IMR-90 (cell line): Measurements from ENCODE around the gene PACS1. TPM values are rescaled to one million over a fixed set of nuclear protein-coding genes. Genes with fewer than 3 reads are reported as not detected.

Experiments used
- ATAC-seq: fragments of 200-7000 bp; cut with Tn5 transposase; 2 replicates; pipeline ENCODE4 v1.9.1; 2020; ENCODE audit warnings: low read depth, mild to moderate bottlenecking, moderate library complexity
- BruUV-seq: library from RNA; stranded (reverse); fragments of 400-500 nt; replicated peaks from 2 replicates; lab custom pipeline; 2021; lab: Mats Ljungman, UMichigan
- CTCF ChIA-PET: fragments of 300-600 bp; formaldehyde crosslinking; extraction: SDS; loops from one replicate; lab custom pipeline; 2021; ENCODE audit warnings: antibody characterized with exemption; lab: Yijun Ruan, JAX
- POLR2A ChIA-PET: fragments of 300-600 bp; sonication (Branson Sonifier 250); formaldehyde crosslinking; loops from one replicate; lab custom pipeline; 2022; ENCODE audit warnings: antibody characterized with exemption; ENCODE audit not compliant: unreplicated experiment; lab: Charles Lee
- DNase-seq: peaks from one replicate; pipeline ENCODE4 v3.0.0; 2013
- H2AFZ ChIP-seq: replicated peaks from 2 replicates; pipeline ENCODE3; 2013; ENCODE audit warnings: low read length, mild to moderate bottlenecking; ENCODE audit not compliant: poor library complexity
- H2AK5ac ChIP-seq: 2 replicates; pipeline ENCODE4 v1.6.1; 2013; ENCODE audit warnings: low read depth, low read length, inconsistent platforms
- H2AK9ac ChIP-seq: replicated peaks from 2 replicates; pipeline ENCODE3; 2013; ENCODE audit warnings: mild to moderate bottlenecking, low read depth, low read length, moderate library complexity; ENCODE audit not compliant: poor library complexity
- H2BK120ac ChIP-seq: 2 replicates; pipeline ENCODE4 v1.6.1; 2013; ENCODE audit warnings: low read depth, low read length, inconsistent platforms
- H2BK15ac ChIP-seq: 3 replicates; pipeline ENCODE4 v1.6.1; 2013; ENCODE audit warnings: low read depth, low read length, inconsistent platforms
- H2BK20ac ChIP-seq: 2 replicates; pipeline ENCODE4 v1.6.1; 2013; ENCODE audit warnings: low read depth, mild to moderate bottlenecking, inconsistent platforms, low read length, moderate library complexity
- H2BK5ac ChIP-seq: 2 replicates; pipeline ENCODE4 v1.6.1; 2013; ENCODE audit warnings: mild to moderate bottlenecking, low read depth, low read length, inconsistent platforms; ENCODE audit not compliant: poor library complexity, severe bottlenecking
- H3K14ac ChIP-seq: replicated peaks from 2 replicates; pipeline ENCODE4 v1.6.1; 2013; ENCODE audit warnings: low read depth, low read length, inconsistent platforms
- H3K18ac ChIP-seq: 2 replicates; pipeline ENCODE4 v1.6.1; 2013; ENCODE audit warnings: low read depth, low read length, control low read depth
- H3K23ac ChIP-seq: 2 replicates; pipeline ENCODE4 v1.6.1; 2013; ENCODE audit warnings: low read depth, low read length, inconsistent platforms
- H3K27ac ChIP-seq: 2 replicates; pipeline ENCODE4 v1.5.1; 2013; ENCODE audit warnings: mild to moderate bottlenecking, control low read depth, low read length; ENCODE audit not compliant: insufficient read depth
- H3K27me3 ChIP-seq: 2 replicates; pipeline ENCODE4 v1.6.1; 2013; ENCODE audit warnings: low read length; ENCODE audit not compliant: control insufficient read depth, insufficient read depth
- H3K36me3 ChIP-seq: 2 replicates; pipeline ENCODE4 v1.6.1; 2013; ENCODE audit warnings: low read length, mixed read lengths; ENCODE audit not compliant: control insufficient read depth, insufficient read depth
- H3K4ac ChIP-seq: 2 replicates; pipeline ENCODE4 v1.6.1; 2013; ENCODE audit warnings: low read depth, low read length, inconsistent platforms
- H3K4me1 ChIP-seq: 2 replicates; pipeline ENCODE4 v1.6.1; 2013; ENCODE audit warnings: low read length, mixed read lengths; ENCODE audit not compliant: control insufficient read depth, insufficient read depth
- H3K4me2 ChIP-seq: 2 replicates; pipeline ENCODE4 v1.6.1; 2013; ENCODE audit warnings: low read depth, mild to moderate bottlenecking, control low read depth, low read length, moderate library complexity
- H3K4me3 ChIP-seq: 2 replicates; pipeline ENCODE4 v1.5.1; 2013; ENCODE audit warnings: low read depth, mild to moderate bottlenecking, control low read depth, low read length, moderate library complexity; ENCODE audit not compliant: insufficient read depth
- H3K56ac ChIP-seq: 2 replicates; pipeline ENCODE4 v1.6.1; 2013; ENCODE audit warnings: low read length, inconsistent platforms; ENCODE audit not compliant: insufficient read depth; ENCODE audit errors: extremely low read depth
- H3K79me1 ChIP-seq, 2 experiments: 2 replicates each; pipeline ENCODE4 v1.6.1; 2013; ENCODE audit warnings: low read length in 2 of 2, inconsistent platforms in 1 of 2, low read depth in 1 of 2
- H3K9ac ChIP-seq: 2 replicates; pipeline ENCODE4 v1.6.1; 2013; ENCODE audit warnings: low read depth, low read length, control low read depth
- H3K9me1 ChIP-seq: 2 replicates; pipeline ENCODE4 v1.6.1; 2013; ENCODE audit warnings: low read length, inconsistent platforms; ENCODE audit not compliant: insufficient read depth
- H3K9me3 ChIP-seq: 2 replicates; pipeline ENCODE4 v1.6.1; 2013; ENCODE audit warnings: low read length; ENCODE audit not compliant: control insufficient read depth, insufficient read depth
- H4K20me1 ChIP-seq: 2 replicates; pipeline ENCODE4 v1.6.1; 2013; ENCODE audit warnings: low read length, inconsistent platforms; ENCODE audit not compliant: insufficient read depth
- H4K5ac ChIP-seq: 2 replicates; pipeline ENCODE4 v1.6.1; 2013; ENCODE audit warnings: mild to moderate bottlenecking, low read depth, low read length, control low read depth
- H4K8ac ChIP-seq, 2 experiments: 2 replicates each; pipeline ENCODE4 v1.6.1; 2013; ENCODE audit warnings: low read depth in 2 of 2, low read length in 2 of 2, control low read depth in 1 of 2, inconsistent platforms in 1 of 2
- H4K91ac ChIP-seq: 2 replicates; pipeline ENCODE4 v1.6.1; 2013; ENCODE audit warnings: low read depth, low read length, inconsistent platforms; ENCODE audit not compliant: insufficient read depth
- BHLHE40 ChIP-seq: fragments of 150-350 bp; IDR thresholded peaks from 2 replicates; pipeline ENCODE4 v1.6.1; 2016; ENCODE audit warnings: mild to moderate bottlenecking, low read depth, low read length
- CHD1 ChIP-seq: IDR thresholded peaks from 2 replicates; pipeline ENCODE4 v1.6.1; 2012; ENCODE audit warnings: low read depth, low read length, improper control_type of control experiment
- CTCF ChIP-seq: conservative IDR thresholded peaks from 2 replicates; pipeline ENCODE4 v1.5.1; 2012; ENCODE audit warnings: mild to moderate bottlenecking, low read depth, low read length, improper control_type of control experiment
- ELK1 ChIP-seq: fragments of 150-350 bp; IDR thresholded peaks from 2 replicates; pipeline ENCODE4 v1.6.1; 2016; ENCODE audit warnings: low read depth, mild to moderate bottlenecking, low read length, moderate library complexity, borderline replicate concordance
- FOS ChIP-seq: fragments of 150-350 bp; IDR thresholded peaks from 2 replicates; pipeline ENCODE4 v1.6.1; 2016; ENCODE audit warnings: low read depth, low read length
- MAFK ChIP-seq: IDR thresholded peaks from 2 replicates; pipeline ENCODE4 v1.6.1; 2012; ENCODE audit warnings: low read depth, low read length, improper control_type of control experiment
- MAZ ChIP-seq: IDR thresholded peaks from 2 replicates; pipeline ENCODE4 v1.6.1; 2012; ENCODE audit warnings: low read depth, mild to moderate bottlenecking, low read length, improper control_type of control experiment, moderate library complexity, borderline replicate concordance
- NFE2L2 ChIP-seq: fragments of 150-350 bp; IDR thresholded peaks from 2 replicates; pipeline ENCODE4 v1.6.1; 2016; ENCODE audit warnings: low read depth, mild to moderate bottlenecking, low read length
- POLR2A ChIP-seq: IDR thresholded peaks from 2 replicates; pipeline ENCODE4 v1.6.1; 2012; ENCODE audit warnings: mild to moderate bottlenecking, low read depth, low read length
- RAD21 ChIP-seq: IDR thresholded peaks from 2 replicates; pipeline ENCODE4 v1.6.1; 2012; ENCODE audit warnings: low read length, improper control_type of control experiment
- RCOR1 ChIP-seq: IDR thresholded peaks from 2 replicates; pipeline ENCODE4 v1.6.1; 2012; ENCODE audit warnings: mild to moderate bottlenecking, low read length, improper control_type of control experiment; ENCODE audit not compliant: insufficient replicate concordance
- RFX5 ChIP-seq: IDR thresholded peaks from 2 replicates; pipeline ENCODE4 v1.8.0; 2012; ENCODE audit warnings: low read depth, mild to moderate bottlenecking, low read length, moderate library complexity
- SMC3 ChIP-seq: fragments of 150-350 bp; IDR thresholded peaks from 2 replicates; pipeline ENCODE4 v1.6.1; 2016; ENCODE audit warnings: low read depth, mild to moderate bottlenecking, antibody characterized with exemption, low read length, moderate library complexity
- WGBS, 2 experiments: methylation state at CpG; one replicate each; pipeline versions ENCODE4 v1.1.5 to v1.1.7; 2013; ENCODE audit warnings: missing lambda C conversion rate in 2 of 2; ENCODE audit not compliant: insufficient read length in 1 of 2; ENCODE audit errors: extremely low coverage in 2 of 2; 5-methylcytosine and 5-hydroxymethylcytosine counted together
- dilution Hi-C: fragments of 300-500 bp; cut with HindIII; formaldehyde crosslinking; loops from one replicate; pipeline ENCODE4 v1.14.3; 2018; ENCODE audit warnings: low sequenced_read_pairs; ENCODE audit not compliant: unreplicated experiment
- in situ Hi-C: fragments of 300-500 bp; cut with MboI; formaldehyde crosslinking; loops from 3 replicates; pipeline ENCODE4 v1.14.3; 2019; ENCODE audit warnings: low sequenced_read_pairs, inconsistent platforms, mixed read lengths
- intact Hi-C: fragments of 100-400 bp; cut with micrococcal nuclease; formaldehyde crosslinking; loops from 2 replicates; pipeline ENCODE4 v1.10.0; 2022
- polyA plus RNA-seq, 3 experiments: library from polyadenylated mRNA; depleted of rRNA; stranded (reverse); fragments of >200 nt; gene quantifications; 2 replicates each; pipeline ENCODE4 v1.2.3, GENCODE V29; 2012; ENCODE audit warnings: low replicate concordance in 1 of 3
- total RNA-seq: library from RNA; depleted of rRNA; stranded (reverse); fragments of >200 nt; gene quantifications from 2 replicates; pipeline ENCODE4 v1.2.3, GENCODE V29; 2012
- TF ChIP-seq, protein P1 (sequence below): fragments of 150-350 bp; IDR thresholded peaks from 2 replicates; pipeline ENCODE4 v1.6.1; 2017; ENCODE audit warnings: mild to moderate bottlenecking, antibody characterized with exemption, low read length, low read depth

The PACS1 gene
- total and polyA plus RNA-seq, 2 of the 4 experiments (the other 2 are of a cell fraction), result 7.3 to 32.0 TPM

DNA sequence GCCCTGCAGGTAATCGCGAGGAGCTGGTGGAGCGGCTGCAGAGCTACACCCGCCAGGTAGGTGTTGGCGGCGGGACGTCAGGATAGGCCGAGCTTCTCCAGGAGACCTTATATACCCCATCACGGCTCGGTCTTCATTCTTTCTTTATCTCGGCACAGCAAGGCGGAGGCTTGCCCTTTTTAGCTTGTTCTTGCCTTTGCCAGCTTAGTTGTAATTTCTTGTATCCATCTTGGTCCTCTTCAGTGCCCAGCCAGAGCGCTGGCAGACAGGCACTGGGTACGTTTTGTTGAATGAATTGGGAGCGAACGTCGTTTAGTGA is 17.4 kb upstream of the PACS1 start (continued):
- TF ChIP-seq CHD1 (no peak), FOS (no peak), POLR2A (no peak), MAFK (no peak)

GRCh38 chr11:66055021-66055420 is 15.1 kb upstream of the PACS1 start:
- no TSS peak for BruUV-seq
- no peak overlapping the region for H2BK120ac ChIP-seq
- H2BK20ac ChIP-seq, result no peak overlapping the region
- H3K23ac ChIP-seq, result no peak overlapping the region
- no peak overlapping the region for H3K56ac ChIP-seq
- ChIA-PET CTCF (interaction anchor here (1.2 kb wide), 1 partner anchor 14 kb away, joined by 3 read pairs; no protein-coding TSS in a partner anchor), POLR2A (interaction anchor here (0.6 kb wide), 1 partner anchor 24 kb away, joined by 5 read pairs; no protein-coding TSS in a partner anchor)
- no peak overlapping the region for H3K4me3 ChIP-seq
- H4K91ac ChIP-seq, result no peak overlapping the region
- peaks cover 43% of the 10 kb centered on the region for H3K36me3 ChIP-seq
- H4K20me1 ChIP-seq, result peaks cover 14% of the 10 kb centered on the region; the same call in 1 of the 2 replicates
- no peak overlapping the region for H3K14ac ChIP-seq
- H2BK5ac ChIP-seq, result no peak overlapping the region
- H3K9me3 ChIP-seq, result no peaks in the 10 kb centered on the region
- no peak overlapping the region for H3K27ac ChIP-seq
- no peak overlapping the region for H2BK15ac ChIP-seq
- ATAC-seq (no peak), DNase-seq (no peak)
- H3K18ac ChIP-seq, result no peak overlapping the region
- peaks cover 8% of the 10 kb centered on the region for H3K4me1 ChIP-seq
- no peak overlapping the region for H4K8ac ChIP-seq
- H3K9me1 ChIP-seq, result 0 out of 2 replicates have a peak, but pooled peaks cover 7% of the 10 kb centered on the region
- H4K5ac ChIP-seq, result no peak overlapping the region
- H3K4ac ChIP-seq, result no peak overlapping the region
- H3K27me3 ChIP-seq, result no peaks in the 10 kb centered on the region
- peaks cover 30 to 52% of the 10 kb centered on the region in 2 experiments for H3K79me1 ChIP-seq
- H3K9ac ChIP-seq, result no peak overlapping the region
- no peak overlapping the region for H2AK5ac ChIP-seq
- H2AK9ac ChIP-seq, result no peak overlapping the region
- WGBS, 2 experiments, result 99% methylated on average over 7 of the region's 7 CpGs; no CpG with 5 or more reads in 1 of the 2 experiments
- H2AFZ ChIP-seq, result no peak overlapping the region
- dilution Hi-C loops, result no loop called here
- H3K4me2 ChIP-seq, result no peak overlapping the region
- in situ Hi-C loops, result no loop called here
- intact Hi-C loops, result no loop called here
- TF ChIP-seq ELK1 (no peak), RFX5 (no peak), SMC3 (no peak), CTCF (no peak), CHD1 (no peak), RCOR1 (no peak), MAZ (no peak), FOS (no peak), NFE2L2 (no peak), POLR2A (no peak), BHLHE40 (no peak), RAD21 (no peak), MAFK (no peak)
- TF ChIP-seq, protein P1, sequence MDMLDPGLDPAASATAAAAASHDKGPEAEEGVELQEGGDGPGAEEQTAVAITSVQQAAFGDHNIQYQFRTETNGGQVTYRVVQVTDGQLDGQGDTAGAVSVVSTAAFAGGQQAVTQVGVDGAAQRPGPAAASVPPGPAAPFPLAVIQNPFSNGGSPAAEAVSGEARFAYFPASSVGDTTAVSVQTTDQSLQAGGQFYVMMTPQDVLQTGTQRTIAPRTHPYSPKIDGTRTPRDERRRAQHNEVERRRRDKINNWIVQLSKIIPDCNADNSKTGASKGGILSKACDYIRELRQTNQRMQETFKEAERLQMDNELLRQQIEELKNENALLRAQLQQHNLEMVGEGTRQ, result no peak
